Heart right ventricle (tissue), 12 donors: ENCODE measurements around the gene HIF3A. TPM values are rescaled to one million over a fixed set of nuclear protein-coding genes. Genes with fewer than 3 reads are reported as not detected.

ENCODE experiments used
- polyA plus RNA-seq, 2 donors: library from polyadenylated mRNA; stranded (reverse); fragments of 200-250 nt; gene quantifications; one replicate each; pipeline ENCODE4 v1.2.3, GENCODE V29; 2013
- total RNA-seq, 10 donors: library from RNA; stranded (reverse); fragmentation: NEBNext Ultra II Directional in 3 of 10; extraction: Animal tissue kit (Norgen Biotek cat#: 25700) in 3 of 10; gene quantifications; one replicate each; pipeline versions ENCODE4 v1.2.1 to v1.2.4, GENCODE V29; 2021 to 2023
- donor health status: ischemic (EF 13 %, LVEDD 7.1; RV severe dilation, severe dysfunction).
- donor health status: healthy with polysubstance abuse.
- donor health status: DM: no; HTN: yes; CAD: no.
- donor health status: DM: no; HTN: no; CAD: no.
- donor health status: ischemic (EF 25% LVEDD 6.9; RV normal size, moderate dysfunction).
- donor health status: ischemic (EF 25% LVEDD 5.7; RV mildly dilated, moderate dysfunction).
- donor health status: healthy.
- donor health status: nonischemic (EF 11% LVEDD 7.7; RV severe dilation, severe dysfunction).
- donor health status: DM: yes; HTN: yes; CAD: no.
- donor health status: PGD.
- donor health status: ischemic (EF 29% LVEDD 5.4; RV normal size, mild dysfunction).
- donor health status: nonischemic (EF 23%, LVEDD 6.1; RV moderate dilation, normal function).

Gene HIF3A
- total and polyA plus RNA-seq, 12 donors = 22.7 to 204 (median 48.9) TPM

Other genes starting within 250 kb of the HIF3A start
- not detected for gene IGFL3, start 172.4 kb upstream of the HIF3A start, total RNA-seq
- not detected for gene IGFL3, start 172.4 kb upstream of the HIF3A start, polyA plus RNA-seq
- gene IGFL2, start 148.8 kb upstream of the HIF3A start, total RNA-seq = under 1 TPM in 1 of 10 donors, not detected in 9; 0.44 TPM
- gene IGFL2, start 148.8 kb upstream of the HIF3A start, polyA plus RNA-seq = not detected
- gene IGFL1, start 67.3 kb upstream of the HIF3A start, total RNA-seq = not detected
- not detected for gene IGFL1, start 67.3 kb upstream of the HIF3A start, polyA plus RNA-seq
- gene PPP5C, start 50.0 kb downstream of the HIF3A start, total RNA-seq = 10 to 100 TPM; 69.9 to 89.5 (median 76.5) TPM
- 10 to 100 TPM; 51.6 to 80.3 TPM for gene PPP5C, start 50.0 kb downstream of the HIF3A start, polyA plus RNA-seq
- 10 to 100 TPM; 21.3 to 37.3 (median 28.6) TPM for gene CCDC8, start 116.5 kb downstream of the HIF3A start, total RNA-seq
- gene CCDC8, start 116.5 kb downstream of the HIF3A start, polyA plus RNA-seq = 10 to 100 TPM; 14.4 to 15.0 TPM
- under 1 TPM in 5 of 10 donors, not detected in 5; 0.07 to 0.13 (median 0.08) TPM for gene PNMA8C, start 131.9 kb downstream of the HIF3A start, total RNA-seq
- gene PNMA8C, start 131.9 kb downstream of the HIF3A start, polyA plus RNA-seq = under 1 TPM; 0.01 to 0.07 TPM
- 10 to 100 TPM in 3 of 10 donors, 1 to 10 TPM in 7; 7.2 to 12.3 (median 9.3) TPM for gene PNMA8A, start 174.5 kb downstream of the HIF3A start, total RNA-seq
- gene PNMA8A, start 174.5 kb downstream of the HIF3A start, polyA plus RNA-seq = 1 to 10 TPM; 2.8 to 3.0 TPM
- gene PNMA8B, start 198.8 kb downstream of the HIF3A start, total RNA-seq = under 1 TPM; 0.47 to 0.95 (median 0.65) TPM
- under 1 TPM; 0.37 to 0.81 TPM for gene PNMA8B, start 198.8 kb downstream of the HIF3A start, polyA plus RNA-seq